ENCODE data around the gene HIGD1B.

DNA sequence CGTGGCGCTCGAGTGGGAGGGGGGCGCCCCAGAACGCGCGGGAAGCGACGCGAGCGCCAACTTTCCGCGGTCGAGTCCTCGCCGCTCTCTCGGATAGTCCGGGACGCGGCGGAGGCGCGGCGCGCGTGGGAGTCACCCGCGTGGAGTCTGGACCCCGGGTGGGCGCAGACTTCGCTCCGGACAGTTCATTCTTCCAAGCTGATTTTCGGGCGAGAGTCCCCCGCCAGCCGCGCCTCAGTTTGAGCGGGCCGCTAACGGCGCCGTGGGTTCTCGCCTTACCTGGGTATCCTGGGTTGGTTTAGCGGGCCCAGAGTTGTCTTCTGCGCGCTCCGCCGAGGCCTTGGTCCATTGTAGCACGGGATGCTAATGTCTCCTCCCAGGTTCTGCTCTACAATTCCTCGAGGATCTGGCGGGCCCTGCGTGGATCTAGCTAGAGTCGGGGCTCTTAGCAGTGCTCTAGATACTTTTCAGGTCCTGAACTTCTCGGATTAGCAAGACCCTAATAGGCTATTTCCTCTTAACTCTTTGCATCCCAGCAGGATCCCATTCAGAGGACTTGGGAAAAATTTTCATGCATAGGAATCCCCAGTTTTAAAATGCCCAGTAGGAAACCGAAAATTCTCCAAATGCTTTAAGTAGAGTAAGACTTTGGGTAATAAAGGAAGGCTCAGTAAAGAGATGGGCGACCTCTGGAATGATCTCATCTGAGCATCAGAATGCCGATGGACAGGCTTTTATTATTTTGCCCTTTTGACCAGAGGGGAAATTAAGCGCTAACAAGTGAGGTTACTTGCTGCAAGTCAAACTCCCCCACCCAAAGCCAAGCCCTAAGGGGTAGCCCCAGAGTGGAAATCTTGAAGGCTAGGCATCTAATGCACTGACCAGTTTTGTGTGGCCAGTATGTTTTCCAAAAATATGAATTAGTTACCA lies 17.1 kb upstream of the HIGD1B start:
- TF ChIP-seq, protein P1, sequence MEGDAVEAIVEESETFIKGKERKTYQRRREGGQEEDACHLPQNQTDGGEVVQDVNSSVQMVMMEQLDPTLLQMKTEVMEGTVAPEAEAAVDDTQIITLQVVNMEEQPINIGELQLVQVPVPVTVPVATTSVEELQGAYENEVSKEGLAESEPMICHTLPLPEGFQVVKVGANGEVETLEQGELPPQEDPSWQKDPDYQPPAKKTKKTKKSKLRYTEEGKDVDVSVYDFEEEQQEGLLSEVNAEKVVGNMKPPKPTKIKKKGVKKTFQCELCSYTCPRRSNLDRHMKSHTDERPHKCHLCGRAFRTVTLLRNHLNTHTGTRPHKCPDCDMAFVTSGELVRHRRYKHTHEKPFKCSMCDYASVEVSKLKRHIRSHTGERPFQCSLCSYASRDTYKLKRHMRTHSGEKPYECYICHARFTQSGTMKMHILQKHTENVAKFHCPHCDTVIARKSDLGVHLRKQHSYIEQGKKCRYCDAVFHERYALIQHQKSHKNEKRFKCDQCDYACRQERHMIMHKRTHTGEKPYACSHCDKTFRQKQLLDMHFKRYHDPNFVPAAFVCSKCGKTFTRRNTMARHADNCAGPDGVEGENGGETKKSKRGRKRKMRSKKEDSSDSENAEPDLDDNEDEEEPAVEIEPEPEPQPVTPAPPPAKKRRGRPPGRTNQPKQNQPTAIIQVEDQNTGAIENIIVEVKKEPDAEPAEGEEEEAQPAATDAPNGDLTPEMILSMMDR (IDR thresholded peaks at IDR 0.05; ENCODE audit: insufficient read depth, low read depth, low read length): no peak
- TF ChIP-seq EZH2 (IDR thresholded peaks at IDR 0.05; ENCODE audit: insufficient read depth, low read length): no peak

Data from astrocyte (in vitro differentiated cells and primary cell).